Neutrophil (primary cell): ENCODE data around the gene NPAS2.

Source experiments
- H3K27ac ChIP-seq: fragments of 200-600 bp; sonication (generic); 2 replicates; pipeline ENCODE4 v1.5.1; 2016; ENCODE audit warnings: mild to moderate bottlenecking, moderate library complexity
- H3K27me3 ChIP-seq: fragments of 200-600 bp; sonication (generic); 2 replicates; pipeline ENCODE4 v1.6.0; 2016; ENCODE audit warnings: mild to moderate bottlenecking
- H3K36me3 ChIP-seq: fragments of 200-600 bp; sonication (generic); 2 replicates; pipeline ENCODE4 v1.5.1; 2017
- H3K4me1 ChIP-seq, 2 experiments: fragments of 200-600 bp in 1 of 2; sonication (generic) in 1 of 2; 1 replicate in 1 of 2; 2 replicates in 1 of 2; pipeline versions ENCODE4 v1.5.1 to v1.6.1; 2013 to 2016; ENCODE audit warnings: low read depth in 1 of 2, low read length in 1 of 2, mild to moderate bottlenecking in 1 of 2, moderate library complexity in 1 of 2; ENCODE audit not compliant: control insufficient read depth in 1 of 2, insufficient read depth in 1 of 2
- H3K4me3 ChIP-seq, 2 experiments: fragments of 200-600 bp in 1 of 2; sonication (generic) in 1 of 2; 1 replicate in 1 of 2; 2 replicates in 1 of 2; pipeline ENCODE4 v1.5.1; 2013 to 2016; ENCODE audit warnings: low read depth in 1 of 2, low read length in 1 of 2, mild to moderate bottlenecking in 1 of 2, moderate library complexity in 1 of 2
- H3K9me3 ChIP-seq: fragments of 200-600 bp; sonication (generic); 2 replicates; pipeline ENCODE4 v1.5.1; 2016
- TF ChIP-seq, protein P1 (sequence below): fragments of 200-600 bp; sonication (generic); IDR thresholded peaks from 2 replicates; pipeline ENCODE4 v1.5.1; 2016; ENCODE audit warnings: antibody characterized with exemption

NPAS2 gene

GRCh38 chr2:100862081-100862480 lies 42.1 kb downstream of the NPAS2 start:
- no peak overlapping the region for H3K27ac ChIP-seq
- H3K27me3 ChIP-seq, result peaks cover 28% of the 10 kb centered on the region
- H3K9me3 ChIP-seq, result no peaks in the 10 kb centered on the region
- TF ChIP-seq, protein P1, sequence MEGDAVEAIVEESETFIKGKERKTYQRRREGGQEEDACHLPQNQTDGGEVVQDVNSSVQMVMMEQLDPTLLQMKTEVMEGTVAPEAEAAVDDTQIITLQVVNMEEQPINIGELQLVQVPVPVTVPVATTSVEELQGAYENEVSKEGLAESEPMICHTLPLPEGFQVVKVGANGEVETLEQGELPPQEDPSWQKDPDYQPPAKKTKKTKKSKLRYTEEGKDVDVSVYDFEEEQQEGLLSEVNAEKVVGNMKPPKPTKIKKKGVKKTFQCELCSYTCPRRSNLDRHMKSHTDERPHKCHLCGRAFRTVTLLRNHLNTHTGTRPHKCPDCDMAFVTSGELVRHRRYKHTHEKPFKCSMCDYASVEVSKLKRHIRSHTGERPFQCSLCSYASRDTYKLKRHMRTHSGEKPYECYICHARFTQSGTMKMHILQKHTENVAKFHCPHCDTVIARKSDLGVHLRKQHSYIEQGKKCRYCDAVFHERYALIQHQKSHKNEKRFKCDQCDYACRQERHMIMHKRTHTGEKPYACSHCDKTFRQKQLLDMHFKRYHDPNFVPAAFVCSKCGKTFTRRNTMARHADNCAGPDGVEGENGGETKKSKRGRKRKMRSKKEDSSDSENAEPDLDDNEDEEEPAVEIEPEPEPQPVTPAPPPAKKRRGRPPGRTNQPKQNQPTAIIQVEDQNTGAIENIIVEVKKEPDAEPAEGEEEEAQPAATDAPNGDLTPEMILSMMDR, result no peak
- no peak overlapping the region for H3K4me3 ChIP-seq
- no peaks in the 10 kb centered on the region for H3K36me3 ChIP-seq
- no peaks in the 10 kb centered on the region for H3K4me1 ChIP-seq

- no peak overlapping the region for H3K4me3 ChIP-seq
- H3K4me1 ChIP-seq, result no peaks in the 10 kb centered on the region
- TF ChIP-seq, protein P1, result no peak
- peaks cover 30% of the 10 kb centered on the region for H3K27me3 ChIP-seq
- H3K27ac ChIP-seq, result no peak overlapping the region
- H3K9me3 ChIP-seq, result no peaks in the 10 kb centered on the region
- H3K36me3 ChIP-seq, result no peaks in the 10 kb centered on the region
These were observed 46.0 kb downstream of the NPAS2 start for GRCh38 chr2:100865816-100866460.

GRCh38 chr2:100868083-100868482 lies 48.1 kb downstream of the NPAS2 start:
- TF ChIP-seq, protein P1, result no peak
- no peak overlapping the region for H3K27ac ChIP-seq

GRCh38 chr2:100869120-100869519 lies 49.2 kb downstream of the NPAS2 start:
- H3K4me3 ChIP-seq, result no peak overlapping the region
- peaks cover 15% of the 10 kb centered on the region for H3K27me3 ChIP-seq
- no peaks in the 10 kb centered on the region for H3K9me3 ChIP-seq
- TF ChIP-seq, protein P1, result no peak
- H3K27ac ChIP-seq, result no peak overlapping the region
- no peaks in the 10 kb centered on the region for H3K4me1 ChIP-seq
- H3K36me3 ChIP-seq, result no peaks in the 10 kb centered on the region

More at GRCh38 chr2:100868083-100868482, 48.1 kb downstream of the NPAS2 start:
- no peaks in the 10 kb centered on the region for H3K36me3 ChIP-seq
- peaks cover 15% of the 10 kb centered on the region for H3K27me3 ChIP-seq
- H3K9me3 ChIP-seq, result no peaks in the 10 kb centered on the region
- H3K4me1 ChIP-seq, result no peaks in the 10 kb centered on the region
- no peak overlapping the region for H3K4me3 ChIP-seq

GRCh38 chr2:100870652-100871531 lies 51.0 kb downstream of the NPAS2 start:
- peaks cover 10% of the 10 kb centered on the region for H3K27me3 ChIP-seq
- H3K4me1 ChIP-seq, result no peaks in the 10 kb centered on the region
- no peak overlapping the region for H3K27ac ChIP-seq
- H3K9me3 ChIP-seq, result no peaks in the 10 kb centered on the region
- TF ChIP-seq, protein P1, result no peak
- H3K4me3 ChIP-seq, result no peak overlapping the region
- no peaks in the 10 kb centered on the region for H3K36me3 ChIP-seq
